DMS 273 treated with DMSO at 0.1 percent for 48 hours (cell line): ENCODE results near the gene NRCAM.
"Not testable (repeated sequence)": the region's sequence is repeated elsewhere in the genome, so short reads cannot be mapped to it uniquely, and the experiment has no call there.

Experiments
- DNase-seq: peaks from one replicate; lab custom pipeline; 2025; lab: John Stamatoyannopoulos, UW

Gene NRCAM

GRCh38 chr7:108455998-108456677 lies at the start of gene NRCAM:
Gene NRCAM, minus strand, starts transcription at chr7:108456436. Its CDS starts 216,372 bp downstream, at chr7:108240064.
- DNase-seq = peak; percentile 86

- DNase-seq = not testable (repeated sequence)
Observed at GRCh38 chr7:108504576-108504975, 48.3 kb upstream of the NRCAM start.

GRCh38 chr7:108503112-108504026 lies 47.1 kb upstream of the NRCAM start:
- DNase-seq = peak; percentile 96

GRCh38 chr7:108499566-108499965 lies 43.3 kb upstream of the NRCAM start:
- DNase-seq = no peak

GRCh38 chr7:108498481-108498880 lies 42.2 kb upstream of the NRCAM start:
- DNase-seq = no peak

- peak; percentile 68 for DNase-seq
Observed at GRCh38 chr7:108497082-108497725, 41.0 kb upstream of the NRCAM start.

GRCh38 chr7:108492742-108493141 lies 36.5 kb upstream of the NRCAM start:
- DNase-seq = no peak

GRCh38 chr7:108488768-108489538 lies 32.7 kb upstream of the NRCAM start:
- no peak for DNase-seq

- DNase-seq = no peak
Observed at GRCh38 chr7:108487646-108488045, 31.4 kb upstream of the NRCAM start.

GRCh38 chr7:108486291-108486966 lies 30.2 kb upstream of the NRCAM start:
- DNase-seq = no peak

GRCh38 chr7:108484137-108484536 lies 27.9 kb upstream of the NRCAM start:
- no peak for DNase-seq

GRCh38 chr7:108480311-108480710 lies 24.1 kb upstream of the NRCAM start:
- no peak for DNase-seq

- DNase-seq = no peak
Observed at GRCh38 chr7:108479751-108480150, 23.5 kb upstream of the NRCAM start.

- DNase-seq = no peak
Observed at GRCh38 chr7:108479118-108479517, 22.9 kb upstream of the NRCAM start.

GRCh38 chr7:108468246-108468645 lies 12.0 kb upstream of the NRCAM start:
- DNase-seq = no peak

GRCh38 chr7:108467391-108467790 lies 11.2 kb upstream of the NRCAM start:
- no peak for DNase-seq

GRCh38 chr7:108466322-108466721 lies 10.1 kb upstream of the NRCAM start:
- DNase-seq = not testable (repeated sequence)

- DNase-seq = no peak
Observed at GRCh38 chr7:108464743-108465142, 8.5 kb upstream of the NRCAM start.

GRCh38 chr7:108463613-108464012 lies 7.4 kb upstream of the NRCAM start:
- DNase-seq = no peak

- DNase-seq = peak; percentile 100
Observed at GRCh38 chr7:108461840-108462239, 5.6 kb upstream of the NRCAM start.

- peak; percentile 86 for DNase-seq
Observed at GRCh38 chr7:108460964-108461363, 4.7 kb upstream of the NRCAM start.
